Stimulated activated CD8-positive, alpha-beta memory T cell treated with anti-CD3 and anti-CD28 coated beads, Interleukin-2, amount 100 ng/mL, for 1 hour (primary cell): ENCODE results near the gene DFFB.

Experiments used
- DNase-seq, 2 donors: peaks; one replicate each; pipeline ENCODE4 v3.0.0-alpha.2; 2020; ENCODE audit warnings: low read depth in 2 of 2

The DFFB gene

GRCh38 chr1:3895951-3896325 lies 38.7 kb downstream of the DFFB start:
- no peak for DNase-seq

GRCh38 chr1:3896396-3897000 lies 39.2 kb downstream of the DFFB start:
- DNase-seq: no peak

GRCh38 chr1:3898475-3898735 lies 41.1 kb downstream of the DFFB start:
- no peak for DNase-seq

GRCh38 chr1:3898994-3899753 lies 41.9 kb downstream of the DFFB start:
- DNase-seq: no peak

GRCh38 chr1:3899754-3900149 lies 42.5 kb downstream of the DFFB start:
- DNase-seq: no peak

GRCh38 chr1:3900150-3900968 lies 43.1 kb downstream of the DFFB start, which contains the start of gene C1orf174:
Gene C1orf174 (minus strand): TSS chr1:3900272. CDS start chr1:3900186, 86 bp downstream.
- DNase-seq: peak; percentile 83 to 88

GRCh38 chr1:3900969-3901529 lies 43.8 kb downstream of the DFFB start:
- DNase-seq: peak; percentile 54 to 73

GRCh38 chr1:3902111-3902511 lies 44.8 kb downstream of the DFFB start:
- DNase-seq: peak in 1 of 2 donors; percentile 12

GRCh38 chr1:3902571-3903091 lies 45.4 kb downstream of the DFFB start:
- DNase-seq: no peak

GRCh38 chr1:3903141-3904005 lies 46.1 kb downstream of the DFFB start:
- DNase-seq: no peak

- DNase-seq: no peak
Measured at GRCh38 chr1:3904006-3904842, 46.9 kb downstream of the DFFB start.

GRCh38 chr1:3904843-3905185 lies 47.5 kb downstream of the DFFB start:
- no peak for DNase-seq

GRCh38 chr1:3905266-3905952 lies 48.1 kb downstream of the DFFB start:
- DNase-seq: no peak

- DNase-seq: no peak
Measured at GRCh38 chr1:3905953-3906671, 48.8 kb downstream of the DFFB start.

GRCh38 chr1:3906672-3907020 lies 49.4 kb downstream of the DFFB start:
- no peak for DNase-seq

- no peak for DNase-seq
Measured at GRCh38 chr1:3907031-3907534, 49.8 kb downstream of the DFFB start.

GRCh38 chr1:3907621-3908165 lies 50.4 kb downstream of the DFFB start:
- DNase-seq: no peak

- DNase-seq: no peak
Measured at GRCh38 chr1:3908886-3909517, 51.7 kb downstream of the DFFB start.
